MV-4-11 (cell line): ENCODE results near the gene RNF138.
A peak's percentile ranks its signal among the peaks of the same experiment; 100 is the strongest.
"Not testable (repeated sequence)": the region's sequence is repeated elsewhere in the genome, so short reads cannot be mapped to it uniquely, and the experiment has no call there.

Experiments used
- DNase-seq: peaks from one replicate; lab custom pipeline; 2025; lab: John Stamatoyannopoulos, UW

The RNF138 gene, protein sequence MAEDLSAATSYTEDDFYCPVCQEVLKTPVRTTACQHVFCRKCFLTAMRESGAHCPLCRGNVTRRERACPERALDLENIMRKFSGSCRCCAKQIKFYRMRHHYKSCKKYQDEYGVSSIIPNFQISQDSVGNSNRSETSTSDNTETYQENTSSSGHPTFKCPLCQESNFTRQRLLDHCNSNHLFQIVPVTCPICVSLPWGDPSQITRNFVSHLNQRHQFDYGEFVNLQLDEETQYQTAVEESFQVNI

DNA sequence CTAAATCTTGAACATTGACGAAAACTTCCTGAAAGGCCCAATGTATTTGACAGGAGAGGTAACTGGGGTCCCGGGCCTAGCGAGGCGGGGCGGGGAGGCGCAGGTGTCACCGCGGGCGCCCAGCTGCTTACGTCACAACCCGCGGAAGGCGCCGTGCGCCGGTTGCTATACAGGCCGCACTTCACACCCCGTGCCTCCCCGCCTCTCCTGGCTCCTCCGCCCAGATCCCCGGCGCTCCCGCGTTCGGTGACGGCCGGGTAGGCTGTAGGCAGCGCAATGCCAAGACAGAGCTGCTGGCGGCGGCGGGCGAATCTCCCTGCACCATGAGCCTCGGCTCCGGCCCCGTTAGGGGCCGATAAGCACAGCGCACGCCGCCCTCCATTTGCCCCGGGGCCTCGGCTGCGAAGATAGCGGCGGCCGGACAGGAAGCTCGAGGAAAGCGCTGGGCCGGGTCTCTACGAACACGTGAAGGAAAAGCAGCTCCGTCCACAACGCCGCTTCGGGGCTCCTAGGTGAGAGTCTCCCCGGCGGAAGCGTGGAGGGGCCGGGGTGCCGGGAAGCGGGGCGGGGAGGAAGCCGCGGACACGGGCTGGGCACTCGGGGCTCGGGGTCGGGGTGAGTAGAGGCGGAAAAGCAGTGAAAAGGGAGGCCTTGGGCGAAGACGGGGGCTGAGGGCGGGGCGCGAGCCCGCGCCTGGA, at the start of gene RNF138:
RNF138 (plus strand) TSS at position 151 of the 698 bp plus-strand sequence. CDS start 903 bp downstream, outside the sequence.
- peak; percentile 70 for DNase-seq

DNA sequence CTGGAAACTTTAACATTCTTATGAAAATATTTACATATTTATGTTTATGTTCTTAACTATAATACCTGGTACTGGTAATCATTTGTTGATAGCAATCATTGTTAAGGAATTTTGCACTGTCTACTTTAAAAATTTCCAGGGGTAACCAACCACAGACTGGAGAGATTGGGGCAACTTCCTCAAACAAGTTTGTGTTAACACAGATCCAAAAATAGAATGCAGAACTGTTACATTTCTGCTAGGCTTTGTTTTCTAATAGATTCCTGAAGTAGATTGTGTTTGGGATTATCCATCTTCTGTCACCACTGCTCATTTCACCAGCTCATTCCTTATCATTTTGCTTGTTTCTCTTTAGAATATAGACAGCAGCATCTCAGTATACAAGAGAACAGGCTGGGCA, 49.3 kb upstream of the RNF138 start:
- peak; percentile 95 for DNase-seq

DNA sequence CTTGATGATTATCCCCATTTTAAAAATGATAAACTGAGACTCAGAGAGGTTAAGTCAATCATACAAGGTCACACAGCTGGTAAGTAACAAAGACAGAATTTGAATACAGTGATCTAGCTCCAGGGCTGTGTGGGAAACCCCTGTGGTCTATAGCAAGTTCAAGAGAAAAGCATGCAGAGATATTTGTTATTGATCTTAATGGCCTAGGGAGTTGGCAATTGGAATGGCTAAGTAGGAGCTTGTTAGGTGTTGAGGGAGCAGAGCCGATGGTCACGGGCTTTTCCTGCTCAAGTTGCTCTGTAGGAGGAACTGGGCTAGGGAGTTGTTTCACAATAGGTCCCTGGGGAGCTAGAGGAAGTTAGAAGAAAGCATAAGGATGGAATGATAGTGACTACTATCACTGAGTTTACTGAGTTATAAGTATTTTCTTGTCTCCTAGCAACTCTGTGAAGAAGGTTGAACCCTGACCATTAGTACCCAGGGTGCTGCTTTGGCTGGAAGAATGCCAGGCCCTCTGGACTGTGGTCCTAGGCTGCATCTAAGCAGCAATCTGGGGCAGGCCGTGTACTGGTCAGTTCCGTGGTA, 43.1 kb upstream of the RNF138 start:
- DNase-seq: peak; percentile 93

DNA sequence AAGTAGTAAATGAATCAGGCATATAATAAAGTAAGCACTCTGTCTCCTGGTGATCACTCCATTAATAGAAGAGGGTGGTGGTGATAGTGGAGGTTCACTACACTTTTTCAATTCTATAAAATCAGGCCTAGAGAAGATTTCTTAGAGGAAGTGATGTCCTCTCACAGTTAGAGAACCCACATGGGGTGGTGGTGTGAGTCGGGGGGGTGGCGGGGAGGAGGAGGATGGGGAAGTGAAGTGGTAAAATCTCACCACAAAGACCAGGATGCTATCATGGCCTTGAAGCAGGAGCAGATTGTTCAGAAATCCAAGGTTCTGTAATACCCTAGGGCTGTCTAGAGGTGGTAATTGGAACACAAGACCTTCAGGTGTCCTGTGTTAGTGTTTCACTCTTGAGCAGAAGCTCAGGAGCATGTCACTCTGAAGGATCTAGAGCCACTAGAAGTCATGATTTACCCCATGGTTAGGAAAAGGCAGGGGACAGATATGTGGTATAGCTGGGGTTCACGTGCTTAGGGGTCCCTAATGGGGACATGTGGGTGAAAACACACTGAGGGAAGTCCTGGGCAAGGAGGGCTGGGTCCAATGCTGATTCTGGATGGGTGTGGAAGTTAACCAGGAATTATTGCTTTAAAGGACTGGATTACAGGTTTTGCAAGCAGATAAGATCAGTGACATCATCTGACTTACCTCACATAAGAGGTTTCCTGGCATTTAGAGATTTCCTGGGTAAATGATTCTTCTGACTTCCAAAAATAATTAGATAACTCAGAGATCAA, 42.1 kb upstream of the RNF138 start:
- peak; percentile 90 for DNase-seq

DNA sequence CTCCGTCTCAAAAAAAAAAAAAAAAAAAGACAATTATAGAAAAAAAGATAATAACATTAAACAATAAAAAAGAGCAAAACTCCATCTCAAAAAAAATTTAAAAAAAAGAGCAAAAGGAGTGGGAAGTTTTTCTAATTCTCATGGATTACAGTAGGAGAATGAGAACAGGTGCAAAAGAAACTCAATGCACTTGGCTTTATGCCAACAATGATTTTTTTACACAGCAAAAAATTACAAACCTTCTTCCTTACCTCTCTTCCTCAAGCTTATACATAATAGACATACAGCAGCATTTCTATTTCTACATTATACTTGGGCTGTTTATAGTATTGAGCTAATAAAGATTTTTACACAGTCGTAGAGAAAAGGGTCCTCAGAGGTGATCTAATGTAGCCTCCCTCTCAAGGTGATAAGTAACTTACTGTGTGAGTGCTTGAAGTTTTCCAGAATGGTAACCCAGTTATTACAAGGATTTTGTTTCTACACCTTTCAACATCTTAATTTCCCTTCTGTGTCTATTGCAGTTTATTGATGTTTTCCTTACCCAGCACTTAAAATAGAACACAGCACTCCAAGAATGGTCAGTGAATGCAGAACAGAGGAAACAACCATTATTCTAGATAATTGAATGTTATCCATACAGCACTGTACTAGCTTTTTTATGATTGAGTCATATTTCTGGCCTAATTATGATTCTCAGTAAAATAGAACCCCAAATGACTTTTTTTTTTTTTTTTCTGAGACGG, 34.9 kb upstream of the RNF138 start:
- DNase-seq: no peak

DNA sequence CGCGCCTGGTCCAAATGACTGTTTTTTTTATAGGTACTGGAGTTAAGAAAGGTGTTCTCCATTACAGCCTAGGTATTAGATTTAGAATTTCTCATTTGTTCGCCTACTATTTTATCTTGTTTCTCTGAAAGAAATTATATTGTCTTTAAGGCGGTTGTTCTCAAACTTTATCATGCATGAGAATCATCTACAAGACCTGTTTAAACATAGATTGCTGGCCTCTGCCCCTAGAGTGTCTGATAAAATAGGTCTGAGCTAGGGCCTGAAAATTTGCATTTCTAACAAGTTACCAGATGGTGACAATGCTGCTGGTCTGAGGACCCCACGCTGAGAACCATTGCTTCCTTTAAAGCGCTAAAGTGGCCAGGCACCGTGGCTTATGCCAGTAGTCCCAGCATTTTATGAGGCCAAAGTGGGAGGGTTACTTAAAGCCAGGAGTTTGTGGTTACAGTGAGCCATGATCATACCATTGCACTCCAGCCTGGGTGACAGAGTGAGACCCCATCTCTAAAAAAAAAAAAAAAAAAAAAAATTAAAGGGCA, 34.0 kb upstream of the RNF138 start:
- peak; percentile 23 for DNase-seq

DNA sequence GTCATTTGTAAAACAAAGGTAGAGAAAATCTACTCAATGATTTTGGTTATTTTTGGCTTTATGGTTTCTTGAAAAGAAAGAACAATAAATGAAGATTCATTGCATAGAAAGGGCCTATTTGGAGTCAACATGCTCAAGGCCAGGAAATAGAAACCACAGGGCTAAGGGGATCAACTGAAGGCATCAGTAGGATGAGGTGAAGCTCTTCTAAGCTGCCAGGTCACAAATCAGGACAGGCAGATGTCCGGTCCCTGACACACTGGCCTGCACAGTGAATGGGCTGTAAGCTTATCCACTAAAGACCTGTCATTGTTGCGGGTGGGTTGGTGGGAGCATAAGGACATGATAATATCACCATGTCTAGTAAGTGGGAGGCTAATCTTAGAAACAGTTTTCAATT, 31.6 kb upstream of the RNF138 start:
- DNase-seq: no peak

DNA sequence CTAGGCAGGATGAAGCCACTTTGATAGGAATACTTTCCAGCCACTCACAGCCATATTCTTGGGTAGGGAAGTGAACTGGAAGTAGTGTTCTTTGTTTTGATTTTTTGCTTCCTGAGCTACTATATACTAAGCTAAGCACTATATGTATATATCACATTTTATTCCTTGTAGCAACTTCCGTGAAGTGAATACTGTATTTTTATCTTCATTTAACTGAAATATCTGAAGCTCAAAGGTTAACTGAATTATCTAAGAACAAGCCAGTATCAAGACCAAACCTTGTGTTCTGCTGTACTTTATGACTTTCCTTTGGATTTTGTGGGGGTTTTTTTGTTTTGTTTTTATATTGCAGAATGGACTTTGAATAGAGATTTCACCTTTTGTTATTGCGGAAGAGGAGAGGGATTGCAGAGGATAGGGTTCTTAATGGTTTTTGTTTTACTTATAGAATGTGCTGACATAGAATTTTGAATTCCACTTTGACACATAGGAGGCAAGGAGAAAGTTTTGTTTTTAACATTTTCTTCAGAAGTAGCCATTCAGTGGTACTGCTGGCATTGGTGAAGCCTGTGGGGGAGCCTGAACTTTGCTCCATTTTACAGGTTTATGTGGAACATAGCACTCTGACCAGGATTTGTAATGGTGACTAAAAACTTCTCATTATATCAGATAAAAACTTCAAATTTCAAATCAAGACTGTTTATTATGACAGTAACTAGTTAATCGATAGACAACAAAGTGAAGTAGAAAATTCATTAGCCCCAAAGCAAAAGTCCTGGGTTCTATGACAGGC, 24.1 kb upstream of the RNF138 start:
- no peak for DNase-seq

DNA sequence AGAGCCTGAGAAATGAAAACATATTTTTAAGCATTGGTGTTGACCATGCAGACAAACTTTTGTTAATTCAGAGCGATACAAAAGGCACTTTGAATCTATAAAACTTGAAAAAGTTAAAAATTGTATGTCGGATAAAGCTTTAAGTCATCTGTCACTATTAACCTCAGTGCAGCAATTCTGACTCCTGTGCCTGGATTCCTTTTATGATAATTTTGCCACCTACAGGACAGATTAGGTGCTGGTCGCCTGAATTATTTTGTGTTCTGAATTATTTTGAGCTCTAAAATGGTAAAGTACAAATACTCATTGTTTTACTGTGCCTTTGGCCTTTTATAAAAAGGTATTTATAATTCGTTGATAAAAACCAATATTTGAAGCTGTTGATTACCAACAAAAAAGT, 19.4 kb upstream of the RNF138 start:
- peak; percentile 28 for DNase-seq

DNA sequence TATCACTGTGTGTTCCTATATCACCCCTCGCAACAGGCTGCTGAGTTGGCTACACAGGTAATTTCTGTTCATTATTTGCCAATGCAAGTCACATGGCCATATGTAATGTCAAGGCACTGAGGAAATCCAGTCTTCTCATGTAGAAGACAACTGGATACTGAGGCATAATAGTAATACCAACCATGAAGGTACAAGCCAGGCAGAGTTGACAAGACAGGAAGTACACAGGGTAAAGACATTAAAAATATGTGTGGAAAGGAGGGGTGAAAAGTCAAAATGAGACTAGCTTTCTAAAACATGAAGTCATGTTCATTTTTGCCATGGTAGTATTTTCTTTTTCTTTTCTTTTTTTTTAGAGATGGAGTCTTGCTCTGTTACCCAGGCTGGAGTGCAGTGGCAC, 17.5 kb upstream of the RNF138 start:
- DNase-seq: no peak

DNA sequence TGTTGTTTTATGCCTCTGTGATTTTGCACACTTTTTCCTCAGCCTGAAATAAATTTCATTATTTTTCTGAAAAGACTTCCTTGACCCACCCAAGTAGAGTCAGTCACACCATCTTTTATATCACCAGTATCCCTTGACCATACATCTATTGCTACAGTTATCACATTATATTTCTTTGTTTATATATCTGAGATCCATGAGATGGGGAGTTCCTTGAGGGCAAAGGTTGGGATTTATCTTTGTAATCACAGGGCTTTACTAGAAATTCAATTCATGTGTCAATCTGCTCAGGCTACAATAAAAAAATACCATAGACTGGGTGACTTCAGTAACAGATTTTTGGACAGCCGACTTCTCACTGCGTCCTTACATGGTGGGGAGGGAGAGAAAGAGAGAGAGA, 12.8 kb upstream of the RNF138 start:
- DNase-seq: no peak

DNA sequence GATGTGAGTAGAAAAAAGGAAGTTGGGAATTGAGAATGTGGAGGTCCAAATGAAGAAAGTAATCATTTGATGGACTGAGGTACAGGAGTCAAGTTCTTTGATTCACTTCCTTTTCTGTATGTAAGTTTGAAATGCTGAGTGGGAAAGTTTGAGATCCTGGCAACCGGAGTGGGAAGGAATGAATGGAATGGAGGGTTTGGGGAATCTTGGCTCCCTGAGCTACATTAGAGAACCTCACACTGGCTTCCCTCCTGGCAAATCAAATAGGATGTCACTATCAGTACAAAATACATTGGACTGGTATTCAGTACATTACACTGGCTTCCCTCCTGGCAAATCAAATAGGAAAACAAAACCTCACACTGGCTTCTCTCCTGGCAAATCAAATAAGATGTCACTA, 9.8 kb upstream of the RNF138 start:
- DNase-seq: no peak

DNA sequence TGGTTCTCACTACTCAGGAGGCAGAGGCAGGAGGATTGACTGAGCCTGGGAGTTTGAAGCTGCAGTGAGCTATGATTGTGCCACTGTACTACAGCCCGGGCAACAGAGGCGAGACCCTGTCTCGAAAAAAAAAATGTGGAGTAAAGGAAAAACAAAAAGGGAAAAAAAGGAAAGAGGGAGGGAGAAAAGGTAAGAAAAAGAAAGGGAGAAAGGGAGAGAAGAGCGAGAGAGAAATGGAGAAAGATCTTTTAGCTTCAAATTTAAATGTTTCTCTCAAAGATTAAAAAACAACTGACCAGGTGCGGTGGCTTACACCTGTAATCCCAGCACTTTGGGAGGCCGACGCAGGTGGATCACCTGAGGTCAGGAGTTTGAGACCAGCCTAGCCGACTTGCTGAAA, 7.9 kb upstream of the RNF138 start:
- DNase-seq: no peak

DNA sequence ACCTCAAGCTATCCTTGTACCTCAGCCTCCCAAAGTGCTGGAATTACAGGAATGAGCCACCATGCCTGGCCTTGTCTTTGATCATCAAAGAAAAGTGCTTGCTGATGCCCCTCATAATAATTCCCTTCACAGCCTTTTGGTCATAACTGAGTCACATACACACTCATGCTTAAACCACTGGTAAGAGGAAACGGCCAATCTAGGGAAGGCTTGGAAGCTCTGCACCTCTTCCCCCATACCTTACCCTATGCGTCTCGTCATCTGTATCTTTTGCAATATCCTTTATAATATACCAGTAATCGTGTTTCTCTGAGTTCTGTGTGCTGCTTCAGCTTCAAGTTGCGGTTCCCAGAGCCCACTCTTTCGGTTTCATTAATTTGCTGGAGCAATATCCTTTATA, 4.8 kb upstream of the RNF138 start:
- DNase-seq: peak; percentile 86

DNA sequence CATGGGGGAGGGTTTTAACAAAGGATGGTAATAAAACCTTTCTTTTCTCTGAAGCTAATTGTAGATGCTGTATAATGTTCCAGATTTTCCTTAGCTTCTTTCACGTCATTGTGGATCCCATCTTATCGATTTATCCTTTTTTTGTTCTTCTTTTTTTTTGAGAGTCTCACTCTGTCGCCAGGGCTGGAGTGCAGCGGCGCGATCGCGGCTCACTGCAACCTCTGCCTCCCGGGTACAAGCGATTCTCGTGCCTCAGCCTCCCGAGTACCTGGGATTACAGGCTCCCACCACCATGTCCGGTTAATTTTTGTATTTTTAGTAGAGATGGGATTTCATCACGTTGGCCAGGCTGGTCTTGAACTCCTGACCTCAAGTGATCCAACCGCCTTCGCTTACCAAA, 843 bp upstream of the RNF138 start:
- not testable (repeated sequence) for DNase-seq

DNA sequence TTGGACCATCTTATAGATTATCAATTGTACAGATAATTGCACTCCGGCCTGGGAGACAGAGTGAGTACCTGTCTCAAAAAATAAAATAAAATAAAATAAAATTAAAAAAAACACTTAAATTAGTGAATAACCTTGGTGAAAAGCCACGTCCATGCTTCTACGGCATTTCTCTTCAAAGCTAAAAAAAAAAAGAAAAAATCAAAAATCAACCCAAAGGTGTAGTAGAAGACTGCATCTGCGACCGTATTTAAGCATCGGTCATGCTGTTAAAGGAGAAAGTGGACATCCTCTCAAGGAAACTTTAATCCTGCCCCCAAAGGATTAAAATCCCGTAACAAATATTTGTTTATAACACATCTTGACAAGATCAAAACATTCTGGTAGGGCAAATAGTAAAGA, 350 bp upstream of the RNF138 start:
- DNase-seq: no peak

DNA sequence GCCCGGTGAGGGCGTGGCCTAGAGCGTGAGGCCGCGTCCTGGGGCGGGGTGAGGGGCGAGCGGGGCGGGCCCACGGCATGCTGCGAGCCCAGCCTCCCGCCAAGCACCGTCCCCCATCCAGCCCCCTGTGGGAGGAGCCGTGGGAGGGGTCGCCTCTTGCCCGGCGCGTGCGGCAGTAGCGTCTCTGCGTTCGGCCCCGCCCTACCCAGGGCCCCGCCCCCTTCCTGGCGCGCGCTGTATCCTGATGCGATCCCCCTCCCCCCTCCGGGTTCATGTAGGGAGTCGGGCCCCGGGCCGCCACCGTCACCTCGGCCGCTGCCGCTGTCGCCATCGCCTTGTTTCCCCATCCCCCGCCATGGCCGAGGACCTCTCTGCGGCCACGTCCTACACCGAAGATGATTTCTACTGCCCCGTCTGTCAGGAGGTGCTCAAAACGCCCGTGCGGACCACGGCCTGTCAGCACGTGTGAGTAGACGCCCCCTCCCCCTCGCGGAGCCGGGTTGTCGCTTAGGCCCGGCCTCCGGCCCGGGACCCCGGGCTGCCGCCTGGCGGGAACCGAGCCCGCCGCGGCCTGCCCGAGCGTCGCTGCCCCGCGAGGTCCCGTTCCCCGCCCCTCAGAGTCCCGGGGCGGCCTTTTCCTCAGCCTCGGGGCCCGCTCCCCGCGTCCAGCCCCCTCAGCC, 888 bp downstream of the RNF138 start:
- DNase-seq: peak; percentile 96

DNA sequence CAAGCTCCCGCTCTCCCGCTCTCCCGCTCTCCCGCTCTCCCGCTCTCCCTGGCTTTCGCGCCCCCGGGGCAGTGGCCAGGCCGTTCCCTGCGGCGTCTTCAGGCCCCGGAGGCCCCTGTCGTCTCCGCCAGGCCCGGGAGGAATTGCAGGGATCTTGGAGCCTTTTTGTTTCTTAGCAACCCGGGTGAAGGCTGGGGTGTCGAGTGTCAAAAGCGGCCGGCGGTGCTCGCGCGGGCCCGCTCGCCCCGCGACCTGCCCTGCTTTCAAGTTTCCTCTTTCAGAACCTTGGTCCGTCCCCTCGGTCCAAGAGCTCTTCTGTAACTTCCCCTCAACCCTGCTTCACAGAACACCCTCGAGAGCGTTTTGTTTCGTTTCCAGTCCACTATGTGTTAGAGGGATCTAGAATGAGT, 1.4 kb downstream of the RNF138 start:
- peak; percentile 79 for DNase-seq

DNA sequence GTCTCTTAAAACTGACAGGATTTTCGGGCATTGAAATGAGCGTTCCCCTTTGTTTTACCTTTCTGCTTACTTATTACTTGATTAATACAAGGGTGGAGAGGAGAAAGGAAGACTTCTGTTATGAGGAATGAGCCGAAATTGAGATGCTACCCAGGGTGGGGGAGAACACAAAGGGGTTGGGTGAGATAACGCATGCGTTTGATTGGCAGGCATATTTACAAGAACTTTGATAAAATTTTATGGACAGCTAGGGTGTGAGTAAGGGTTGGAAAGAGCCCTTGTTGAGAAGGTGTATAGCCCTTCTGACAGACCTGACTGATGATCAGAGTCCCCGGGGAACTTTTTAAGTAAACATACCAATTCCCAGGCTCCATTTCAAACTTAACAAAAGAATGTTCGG, 1.8 kb downstream of the RNF138 start:
- no peak for DNase-seq

DNA sequence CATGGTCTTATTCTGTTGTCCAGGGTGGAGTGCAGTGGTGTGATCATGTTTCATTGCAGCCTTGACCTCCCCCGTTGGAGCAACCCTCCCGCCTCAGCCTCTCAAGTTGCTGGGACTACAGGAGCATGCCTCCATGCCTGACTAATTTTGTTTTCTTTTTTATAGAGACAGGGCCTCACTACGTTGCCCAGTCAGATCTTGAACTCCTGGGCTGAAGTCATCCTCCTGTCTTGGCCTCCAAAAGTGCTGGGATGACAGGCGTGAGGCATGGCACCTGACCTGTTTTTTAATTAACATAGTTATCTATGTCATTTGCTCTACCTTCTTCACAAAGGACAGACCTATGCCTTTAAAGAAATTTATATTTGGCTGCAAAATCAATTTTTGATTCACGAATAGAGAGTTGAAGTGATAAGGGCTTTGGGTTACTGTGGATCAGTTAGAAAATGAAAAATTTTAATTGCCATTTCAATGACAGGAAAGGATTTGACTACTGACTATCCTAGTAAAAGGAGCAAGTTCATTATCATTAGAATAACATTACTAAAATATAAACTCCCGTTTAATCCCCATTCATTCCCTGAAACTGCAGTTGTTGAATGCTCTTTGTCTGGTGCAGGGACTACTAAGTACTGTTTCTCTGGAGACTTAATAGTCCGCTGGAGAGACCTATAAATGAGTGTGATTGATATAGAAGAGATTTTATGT, 3.7 kb downstream of the RNF138 start:
- DNase-seq: no peak
